ENCODE measurements around the gene PTPRG. TPM values are rescaled to one million over a fixed set of nuclear protein-coding genes. Genes with fewer than 3 reads are reported as not detected.

Gene PTPRG
- total and polyA plus RNA-seq, 2 donors (not counting 1 experiment from before 2014, with no cell fraction given) = 67.0 to 97.9 TPM

DNA sequence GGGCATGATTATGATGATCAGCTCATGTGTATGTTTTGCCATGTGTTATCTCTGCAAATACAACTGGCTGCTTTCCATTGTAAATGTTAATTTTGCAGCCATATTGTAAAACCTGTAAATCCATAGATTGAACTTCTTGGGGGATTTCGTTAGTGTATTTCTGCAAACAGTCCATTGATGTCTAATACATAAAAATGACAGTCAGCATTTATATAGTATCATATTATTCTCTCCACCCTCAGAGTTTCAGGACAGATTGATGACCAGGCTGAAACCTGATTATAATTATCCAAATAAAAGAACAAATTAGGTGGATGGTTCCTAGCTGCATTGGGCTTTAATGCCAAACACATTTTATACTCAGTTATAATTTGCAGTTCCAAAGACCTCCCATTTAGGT lies 535.1 kb downstream of the PTPRG start:
- no peak overlapping the region for H2AFZ ChIP-seq (ENCODE audit: low read length)
- no peak for DNase-seq (ENCODE audit: low read depth in 2 of 2)
- H3K9ac ChIP-seq (ENCODE audit: insufficient read depth, low read length) = no peak overlapping the region
- H3K36me3 ChIP-seq (ENCODE audit: control insufficient read depth, insufficient read depth, low read length) = no peaks in the 10 kb centered on the region
- TF ChIP-seq EZH2 (IDR thresholded peaks at IDR 0.05; ENCODE audit: low read length, missing control alignments) = no peak
- TF ChIP-seq, protein P1, sequence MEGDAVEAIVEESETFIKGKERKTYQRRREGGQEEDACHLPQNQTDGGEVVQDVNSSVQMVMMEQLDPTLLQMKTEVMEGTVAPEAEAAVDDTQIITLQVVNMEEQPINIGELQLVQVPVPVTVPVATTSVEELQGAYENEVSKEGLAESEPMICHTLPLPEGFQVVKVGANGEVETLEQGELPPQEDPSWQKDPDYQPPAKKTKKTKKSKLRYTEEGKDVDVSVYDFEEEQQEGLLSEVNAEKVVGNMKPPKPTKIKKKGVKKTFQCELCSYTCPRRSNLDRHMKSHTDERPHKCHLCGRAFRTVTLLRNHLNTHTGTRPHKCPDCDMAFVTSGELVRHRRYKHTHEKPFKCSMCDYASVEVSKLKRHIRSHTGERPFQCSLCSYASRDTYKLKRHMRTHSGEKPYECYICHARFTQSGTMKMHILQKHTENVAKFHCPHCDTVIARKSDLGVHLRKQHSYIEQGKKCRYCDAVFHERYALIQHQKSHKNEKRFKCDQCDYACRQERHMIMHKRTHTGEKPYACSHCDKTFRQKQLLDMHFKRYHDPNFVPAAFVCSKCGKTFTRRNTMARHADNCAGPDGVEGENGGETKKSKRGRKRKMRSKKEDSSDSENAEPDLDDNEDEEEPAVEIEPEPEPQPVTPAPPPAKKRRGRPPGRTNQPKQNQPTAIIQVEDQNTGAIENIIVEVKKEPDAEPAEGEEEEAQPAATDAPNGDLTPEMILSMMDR (conservative IDR thresholded peaks at IDR 0.05 in 1 of 2, IDR thresholded peaks at IDR 0.05 in 1 of 2; ENCODE audit: low read depth in 1 of 2, low read length in 2 of 2) = no peak
- H3K27ac ChIP-seq (ENCODE audit: insufficient read depth, low read length) = no peak overlapping the region
- H3K9me3 ChIP-seq (ENCODE audit: control insufficient read depth, insufficient read depth, low read depth, low read length) = no peaks in the 10 kb centered on the region
- no peaks in the 10 kb centered on the region for H3K27me3 ChIP-seq (ENCODE audit: control insufficient read depth, insufficient read depth, low read length)
- no peaks in the 10 kb centered on the region for H4K20me1 ChIP-seq (ENCODE audit: control insufficient read depth, extremely low read depth, insufficient read depth, low read length)
- H3K4me3 ChIP-seq (replicated peaks in 1 of 4; ENCODE audit: control extremely low read depth in 1 of 4, insufficient read depth in 1 of 4, low read depth in 3 of 4, low read length in 4 of 4) = no peak overlapping the region
- H3K4me1 ChIP-seq (ENCODE audit: control insufficient read depth, extremely low read depth, insufficient read depth, low read length) = no peaks in the 10 kb centered on the region
- H3K4me2 ChIP-seq (ENCODE audit: extremely low read depth, insufficient read depth, low read length) = no peak overlapping the region
- no peaks in the 10 kb centered on the region for H3K79me2 ChIP-seq (ENCODE audit: control insufficient read depth, insufficient read depth, low read length)

- Histone ChIP-seq H3K27me3 (ENCODE audit: control insufficient read depth, insufficient read depth, low read length) (no peaks in the 10 kb centered on the region), H3K4me1 (ENCODE audit: control insufficient read depth, extremely low read depth, insufficient read depth, low read length) (no peaks in the 10 kb centered on the region), H3K4me3 (replicated peaks in 1 of 4; ENCODE audit: control extremely low read depth in 1 of 4, insufficient read depth in 1 of 4, low read depth in 3 of 4, low read length in 4 of 4) (no peak overlapping the region), H3K9ac (ENCODE audit: insufficient read depth, low read length) (no peak overlapping the region), H3K9me3 (ENCODE audit: control insufficient read depth, insufficient read depth, low read depth, low read length) (no peaks in the 10 kb centered on the region), H3K4me2 (ENCODE audit: extremely low read depth, insufficient read depth, low read length) (no peak overlapping the region), H4K20me1 (ENCODE audit: control insufficient read depth, extremely low read depth, insufficient read depth, low read length) (no peaks in the 10 kb centered on the region), H3K36me3 (ENCODE audit: control insufficient read depth, insufficient read depth, low read length) (no peaks in the 10 kb centered on the region), H3K79me2 (ENCODE audit: control insufficient read depth, insufficient read depth, low read length) (no peaks in the 10 kb centered on the region), H3K27ac (ENCODE audit: insufficient read depth, low read length) (no peak overlapping the region), H2AFZ (ENCODE audit: low read length) (no peak overlapping the region)
- peak in 1 of 2 donors; percentile 33 for DNase-seq (ENCODE audit: low read depth in 2 of 2)
- TF ChIP-seq, protein P1 (conservative IDR thresholded peaks at IDR 0.05 in 1 of 2, IDR thresholded peaks at IDR 0.05 in 1 of 2; ENCODE audit: low read depth in 1 of 2, low read length in 2 of 2) = no peak
- no peak for TF ChIP-seq EZH2 (IDR thresholded peaks at IDR 0.05; ENCODE audit: low read length, missing control alignments)
Observed at GRCh38 chr3:62097121-62097520, 535.8 kb downstream of the PTPRG start.

DNA sequence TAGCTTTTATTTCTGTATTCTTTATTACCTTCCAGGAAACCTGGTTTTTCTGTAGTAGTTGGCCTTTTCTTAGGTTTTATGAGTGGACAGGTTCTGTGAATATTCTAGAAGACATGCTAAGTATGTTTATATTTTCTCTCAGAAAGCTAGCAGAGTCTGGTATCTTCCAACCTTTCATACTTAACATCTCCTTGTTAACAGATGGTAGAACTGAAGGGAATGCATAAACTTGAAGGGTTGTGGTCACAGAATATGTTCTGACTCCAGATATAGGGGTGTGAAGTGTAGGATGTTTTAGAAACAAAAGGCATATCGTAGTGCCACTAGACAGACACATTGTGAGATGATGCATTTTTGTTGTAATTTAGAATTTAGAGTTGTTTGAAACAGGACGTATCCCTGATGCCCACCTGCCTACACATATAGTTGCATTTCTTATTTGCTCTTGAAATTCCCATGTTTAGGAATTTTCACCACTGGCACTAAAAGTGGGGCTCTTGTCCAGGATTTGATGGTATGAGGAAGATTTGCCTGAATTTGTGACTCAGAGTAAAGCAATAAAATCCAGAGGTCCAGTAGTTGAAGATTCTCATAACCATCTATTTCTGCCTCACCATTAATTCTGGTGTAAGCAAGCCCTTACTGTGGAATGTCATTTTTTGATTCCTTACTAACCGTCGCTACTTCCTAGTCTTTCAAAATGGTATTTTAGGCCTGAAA lies 537.4 kb downstream of the PTPRG start:
- Histone ChIP-seq H3K27ac (ENCODE audit: insufficient read depth, low read length) (no peak overlapping the region), H3K36me3 (ENCODE audit: control insufficient read depth, insufficient read depth, low read length) (no peaks in the 10 kb centered on the region), H3K27me3 (ENCODE audit: control insufficient read depth, insufficient read depth, low read length) (no peaks in the 10 kb centered on the region), H3K4me1 (ENCODE audit: control insufficient read depth, extremely low read depth, insufficient read depth, low read length) (no peaks in the 10 kb centered on the region), H3K9ac (ENCODE audit: insufficient read depth, low read length) (no peak overlapping the region), H3K79me2 (ENCODE audit: control insufficient read depth, insufficient read depth, low read length) (no peaks in the 10 kb centered on the region), H2AFZ (ENCODE audit: low read length) (no peak overlapping the region), H3K9me3 (ENCODE audit: control insufficient read depth, insufficient read depth, low read depth, low read length) (no peaks in the 10 kb centered on the region), H3K4me2 (ENCODE audit: extremely low read depth, insufficient read depth, low read length) (no peak overlapping the region), H4K20me1 (ENCODE audit: control insufficient read depth, extremely low read depth, insufficient read depth, low read length) (no peaks in the 10 kb centered on the region), H3K4me3 (replicated peaks in 1 of 4; ENCODE audit: control extremely low read depth in 1 of 4, insufficient read depth in 1 of 4, low read depth in 3 of 4, low read length in 4 of 4) (no peak overlapping the region)
- peak in 1 of 2 donors; percentile 31 for DNase-seq (ENCODE audit: low read depth in 2 of 2)
- TF ChIP-seq, protein P1 (conservative IDR thresholded peaks at IDR 0.05 in 1 of 2, IDR thresholded peaks at IDR 0.05 in 1 of 2; ENCODE audit: low read depth in 1 of 2, low read length in 2 of 2) = no peak
- TF ChIP-seq EZH2 (IDR thresholded peaks at IDR 0.05; ENCODE audit: low read length, missing control alignments) = no peak
